ENCODE results near the gene MAP1LC3A. TPM values are rescaled to one million over a fixed set of nuclear protein-coding genes. Genes with fewer than 3 reads are reported as not detected.

Gene MAP1LC3A
- total and polyA plus RNA-seq, 7 donors = 27.4 to 90.5 (median 35.5) TPM

- Histone ChIP-seq H3K9me3 (no peaks in the 10 kb centered on the region), H3K27ac (peak overlapping the region; percentile 79), H3K4me1 (peaks cover 46% of the 10 kb centered on the region), H3K4me3 (no peak overlapping the region), H3K36me3 (ENCODE audit: insufficient read depth in 1 of 2, low read depth in 1 of 2) (peaks cover 0 to 52% of the 10 kb centered on the region in 2 donors), H3K27me3 (ENCODE audit: insufficient read depth in 3 of 3, low read length in 2 of 3) (no peaks in the 10 kb centered on the region)
- intact Hi-C loops (cut with DNase I) = loop anchor here in 1 of 2 donors (10.0 kb wide), 1 partner anchor 332 kb away; no protein-coding TSS in a partner anchor
- no peak for TF ChIP-seq CTCF (IDR thresholded peaks at IDR 0.05)
- no peak for DNase-seq
- no peak for ATAC-seq
- WGBS, 3 donors = 88 to 93% (median 89%) methylated on average over 10 of the region's 10 CpGs
Measured at GRCh38 chr20:34527016-34527415, 31.5 kb upstream of the MAP1LC3A start.

- Histone ChIP-seq H3K27me3 (ENCODE audit: insufficient read depth in 3 of 3, low read length in 2 of 3) (no peaks in the 10 kb centered on the region), H3K4me3 (no peak overlapping the region), H3K36me3 (ENCODE audit: insufficient read depth in 1 of 2, low read depth in 1 of 2) (peaks cover 0 to 61% of the 10 kb centered on the region in 2 donors), H3K27ac (peak overlapping the region; percentile 25), H3K9me3 (no peaks in the 10 kb centered on the region), H3K4me1 (peaks cover 32% of the 10 kb centered on the region)
- ATAC-seq (peak; percentile 11 to 38 (median 18)), DNase-seq (no peak)
- TF ChIP-seq CTCF (IDR thresholded peaks at IDR 0.05) = no peak
- intact Hi-C loops (cut with DNase I) = loop anchor here in 1 of 2 donors (10.0 kb wide), 1 partner anchor 334 kb away; no protein-coding TSS in a partner anchor
- 60 to 66% (median 62%) methylated on average over 5 of the region's 5 CpGs for WGBS, 3 donors
Measured at GRCh38 chr20:34528921-34529297, 29.6 kb upstream of the MAP1LC3A start.

- ATAC-seq (no peak), DNase-seq (no peak)
- H3K4me1 ChIP-seq = peaks cover 24% of the 10 kb centered on the region
- peaks cover 4 to 70% of the 10 kb centered on the region in 2 donors for H3K36me3 ChIP-seq (ENCODE audit: insufficient read depth in 1 of 2, low read depth in 1 of 2)
- no peak for TF ChIP-seq CTCF (IDR thresholded peaks at IDR 0.05)
- no peak overlapping the region for H3K4me3 ChIP-seq
- no peaks in the 10 kb centered on the region for H3K9me3 ChIP-seq
- H3K27ac ChIP-seq = no peak overlapping the region
- intact Hi-C loops (cut with DNase I) = loop anchor here in 1 of 2 donors (10.0 kb wide), 1 partner anchor 335 kb away; no protein-coding TSS in a partner anchor
- no peaks in the 10 kb centered on the region for H3K27me3 ChIP-seq (ENCODE audit: insufficient read depth in 3 of 3, low read length in 2 of 3)
- 78 to 87% (median 81%) methylated on average over 3 of the region's 3 CpGs for WGBS, 3 donors
Measured at GRCh38 chr20:34529742-34530141, 28.8 kb upstream of the MAP1LC3A start.

GRCh38 chr20:34530342-34530741 is 28.2 kb upstream of the MAP1LC3A start:
- ATAC-seq (no peak), DNase-seq (no peak)
- Histone ChIP-seq H3K4me1 (peaks cover 21% of the 10 kb centered on the region), H3K9me3 (no peaks in the 10 kb centered on the region), H3K36me3 (ENCODE audit: insufficient read depth in 1 of 2, low read depth in 1 of 2) (peaks cover 5 to 76% of the 10 kb centered on the region in 2 donors), H3K27ac (no peak overlapping the region), H3K4me3 (no peak overlapping the region), H3K27me3 (ENCODE audit: insufficient read depth in 3 of 3, low read length in 2 of 3) (no peaks in the 10 kb centered on the region)
- 81 to 86% (median 82%) methylated on average over 5 of the region's 5 CpGs for WGBS, 3 donors
- intact Hi-C loops (cut with DNase I) = no loop called here
- no peak for TF ChIP-seq CTCF (IDR thresholded peaks at IDR 0.05)
